GM18499 (cell line): ENCODE results near the gene PTPRN.
"Not testable (repeated sequence)": the region's sequence is repeated elsewhere in the genome, so short reads cannot be mapped to it uniquely, and the experiment has no call there.

Experiments
- ATAC-seq: cut with Tn5 transposase; IDR thresholded peaks from one replicate; pipeline ENCODE4 v1.9.1; 2021; ENCODE audit warnings: moderate number of reproducible peaks; ENCODE audit not compliant: insufficient read depth, unreplicated experiment

PTPRN gene

GRCh38 chr2:219272356-219272755 is 36.8 kb downstream of the PTPRN start:
- ATAC-seq: no peak

- ATAC-seq: no peak
Measured at GRCh38 chr2:219271021-219271420, 38.2 kb downstream of the PTPRN start.

- ATAC-seq: no peak
Measured at GRCh38 chr2:219270055-219270372, 39.2 kb downstream of the PTPRN start.

- ATAC-seq: no peak
Measured at GRCh38 chr2:219269362-219270054, 39.7 kb downstream of the PTPRN start.

GRCh38 chr2:219268294-219268693 is 40.9 kb downstream of the PTPRN start:
- no peak for ATAC-seq

GRCh38 chr2:219266886-219267285 is 42.3 kb downstream of the PTPRN start:
- no peak for ATAC-seq

- ATAC-seq: no peak
Measured at GRCh38 chr2:219266232-219266631, 43.0 kb downstream of the PTPRN start.

GRCh38 chr2:219261024-219261855 is 48.0 kb downstream of the PTPRN start:
- no peak for ATAC-seq

- not testable (repeated sequence) for ATAC-seq
Measured at GRCh38 chr2:219258942-219259341, 50.3 kb downstream of the PTPRN start.

- no peak for ATAC-seq
Measured at GRCh38 chr2:219254590-219255201, 54.5 kb downstream of the PTPRN start.

- ATAC-seq: no peak
Measured at GRCh38 chr2:219253753-219254589, 55.2 kb downstream of the PTPRN start, which contains the start of gene TUBA4A. Gene TUBA4A (minus strand): TSS chr2:219253918. CDS start chr2:219253858, 60 bp downstream.

GRCh38 chr2:219252900-219253752 is 56.1 kb downstream of the PTPRN start, which contains the start of gene TUBA4B:
Gene TUBA4B (plus strand): TSS chr2:219253243. CDS start chr2:219253408, 165 bp downstream.
- ATAC-seq: no peak

- ATAC-seq: no peak
Measured at GRCh38 chr2:219252570-219252899, 56.7 kb downstream of the PTPRN start.

GRCh38 chr2:219252084-219252483 is 57.1 kb downstream of the PTPRN start:
- no peak for ATAC-seq

- no peak for ATAC-seq
Measured at GRCh38 chr2:219251656-219252055, 57.5 kb downstream of the PTPRN start.

GRCh38 chr2:219250049-219250781 is 59.0 kb downstream of the PTPRN start:
- no peak for ATAC-seq

GRCh38 chr2:219249203-219249980 is 59.8 kb downstream of the PTPRN start:
- peak; percentile 29 for ATAC-seq

- ATAC-seq: no peak
Measured at GRCh38 chr2:219248845-219249202, 60.4 kb downstream of the PTPRN start.
